Erythroblast (primary cell): Measurements from ENCODE around the gene FOXL3.

ENCODE experiments used
- GATA1 ChIP-seq: IDR thresholded peaks from 2 replicates; pipeline ENCODE4 v1.6.1; 2011; ENCODE audit warnings: low read depth, mild to moderate bottlenecking, control low read depth, low read length, moderate library complexity
- POLR2A ChIP-seq: IDR thresholded peaks from 2 replicates; pipeline ENCODE4 v1.6.1; 2011; ENCODE audit warnings: mild to moderate bottlenecking, low read length

GRCh38 chr7:252216-252965 lies 37.6 kb upstream of the FOXL3 start:
- TF ChIP-seq POLR2A (no peak), GATA1 (no peak)
